IgD-negative memory B cell (primary cell): ENCODE data around the gene ODR4. TPM values are rescaled to one million over a fixed set of nuclear protein-coding genes. Genes with fewer than 3 reads are reported as not detected.
"Not testable (repeated sequence)": the region's sequence is repeated elsewhere in the genome, so short reads cannot be mapped to it uniquely, and the experiment has no call there.

Experiments
- H3K27ac Mint-ChIP-seq, 3 donors: one replicate each; pipeline ENCODE4 v1.8.0; 2020 to 2022; ENCODE audit warnings: mild to moderate bottlenecking in 3 of 3, mixed read lengths in 3 of 3, moderate library complexity in 1 of 3
- H3K27me3 Mint-ChIP-seq: one replicate; pipeline ENCODE4 v1.8.0; 2021; ENCODE audit warnings: mixed read lengths
- H3K36me3 Mint-ChIP-seq: one replicate; pipeline ENCODE4 v1.8.0; 2020; ENCODE audit warnings: mild to moderate bottlenecking, mixed read lengths
- H3K4me1 Mint-ChIP-seq, 3 donors: one replicate each; pipeline ENCODE4 v1.8.0; 2020 to 2022; ENCODE audit warnings: mixed read lengths in 3 of 3, mild to moderate bottlenecking in 1 of 3
- H3K4me3 Mint-ChIP-seq, 4 donors: one replicate each; pipeline ENCODE4 v1.8.0; 2020 to 2022; ENCODE audit warnings: mild to moderate bottlenecking in 4 of 4, mixed read lengths in 4 of 4, moderate library complexity in 3 of 4
- H3K9me3 Mint-ChIP-seq, 3 donors: one replicate each; pipeline ENCODE4 v1.8.0; 2020 to 2021; ENCODE audit warnings: mixed read lengths in 3 of 3, mild to moderate bottlenecking in 1 of 3
- polyA plus RNA-seq: library from polyadenylated mRNA; unstranded; fragments of 300-500 nt; fragmentation: Illumina TruSeq; gene quantifications from one replicate; pipeline ENCODE4 v1.2.3, GENCODE V29; 2021

ODR4 gene
- 6.5 TPM for polyA plus RNA-seq

DNA sequence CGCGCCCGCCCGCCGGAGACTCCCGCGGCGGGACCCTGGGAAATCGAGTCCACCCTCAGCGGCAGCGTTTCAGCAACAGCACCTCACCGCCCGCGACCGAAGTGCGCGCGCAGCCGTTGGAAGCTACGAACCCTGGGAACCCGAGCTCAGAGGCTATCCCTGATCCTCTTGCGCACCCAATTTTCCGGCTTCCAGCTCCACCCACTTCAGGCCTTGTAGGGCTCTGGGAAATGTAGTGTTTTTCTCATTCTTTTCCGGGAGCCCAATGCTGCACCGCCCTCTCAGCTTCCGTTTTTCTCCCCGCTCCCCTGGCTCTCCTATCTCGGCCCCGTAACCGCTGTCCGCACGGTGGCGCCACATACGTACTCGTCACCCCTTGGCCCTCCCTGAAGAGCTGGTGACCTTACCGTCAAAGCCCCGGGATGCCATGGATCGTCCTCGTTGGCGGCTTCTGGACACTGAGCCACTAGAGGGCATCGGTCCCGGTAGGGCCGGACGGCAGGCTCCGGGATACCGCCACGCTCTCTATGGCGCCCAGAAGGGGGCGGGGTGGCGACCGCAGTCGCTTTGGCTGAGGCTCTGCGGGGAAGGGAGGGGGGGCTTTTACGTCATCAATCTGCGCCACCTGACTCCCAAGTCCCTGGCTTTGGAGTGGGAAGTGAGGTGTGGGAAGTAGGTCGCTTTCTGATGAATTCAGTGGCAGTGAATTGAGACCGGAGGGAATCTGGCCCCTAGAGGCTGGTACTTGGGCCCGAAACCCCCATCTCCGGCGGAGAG, at the start of gene ODR4, which contains the start of gene TPR:
TSS of gene ODR4 (plus strand) at position 687 of the 777 bp plus-strand sequence. CDS start 3,948 bp downstream, outside the sequence.
TSS of gene TPR (minus strand) at position 102 of the 777 bp plus-strand sequence. CDS start 225 bp downstream, outside the sequence.
- Mint-ChIP-seq H3K4me3 (peak within 1 kb of the TSS; percentile 94 to 99 (median 96)), H3K36me3 (peaks cover 3% of the 10 kb centered on the region), H3K27me3 (peaks cover 1% of the 10 kb centered on the region), H3K9me3 (no peaks in the 10 kb centered on the region), H3K27ac (peak within 1 kb of the TSS; percentile 92 to 99 (median 98)), H3K4me1 (peaks cover 17 to 34% (median 21%) of the 10 kb centered on the region in 3 donors)

DNA sequence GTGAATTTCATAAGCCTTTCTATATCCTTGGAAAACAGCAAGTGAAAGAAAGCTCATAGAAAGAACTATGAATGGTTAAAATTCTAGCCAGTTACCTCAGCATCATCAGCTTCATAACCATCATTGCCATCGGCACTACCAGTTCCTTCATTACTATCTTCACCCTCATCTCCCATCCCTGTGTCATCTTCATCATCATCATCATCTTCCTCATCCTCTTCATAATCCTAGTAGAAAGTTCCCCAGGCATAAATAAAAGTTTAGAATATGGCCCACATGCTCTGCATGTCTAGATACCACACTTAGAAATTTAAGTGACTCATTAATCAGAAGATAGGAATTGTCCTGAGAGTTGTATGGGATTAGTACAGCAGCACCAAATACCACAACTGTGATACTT, 49.6 kb upstream of the ODR4 start:
- no peak overlapping the region for H3K4me3 Mint-ChIP-seq
- H3K27ac Mint-ChIP-seq, result no peak overlapping the region
- peaks cover 11% of the 10 kb centered on the region for H3K36me3 Mint-ChIP-seq
- no peaks in the 10 kb centered on the region for H3K9me3 Mint-ChIP-seq
- H3K27me3 Mint-ChIP-seq, result no peaks in the 10 kb centered on the region
- H3K4me1 Mint-ChIP-seq, result no peaks in the 10 kb centered on the region

DNA sequence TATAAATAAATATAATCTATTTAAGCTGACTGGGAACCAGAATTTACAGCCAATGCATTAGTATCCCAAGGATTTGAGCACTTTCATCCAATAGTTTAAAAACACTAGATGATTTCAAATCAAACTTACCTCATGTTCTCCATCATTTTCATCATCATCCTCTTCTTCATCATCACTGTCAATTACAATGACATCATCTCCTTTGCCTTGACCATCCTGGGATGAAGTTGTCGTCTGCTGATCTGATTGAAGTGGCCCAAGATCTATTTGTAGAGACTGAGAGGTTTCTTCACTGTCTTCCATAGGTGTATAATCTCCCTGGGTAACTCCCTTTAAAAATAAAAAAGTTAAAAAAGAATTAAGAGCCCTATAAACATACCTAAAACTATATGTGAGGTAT, 48.3 kb upstream of the ODR4 start:
- no peak overlapping the region for H3K27ac Mint-ChIP-seq
- H3K4me1 Mint-ChIP-seq, result no peaks in the 10 kb centered on the region
- no peaks in the 10 kb centered on the region for H3K9me3 Mint-ChIP-seq
- H3K36me3 Mint-ChIP-seq, result peaks cover 6% of the 10 kb centered on the region
- H3K27me3 Mint-ChIP-seq, result no peaks in the 10 kb centered on the region
- no peak overlapping the region for H3K4me3 Mint-ChIP-seq

DNA sequence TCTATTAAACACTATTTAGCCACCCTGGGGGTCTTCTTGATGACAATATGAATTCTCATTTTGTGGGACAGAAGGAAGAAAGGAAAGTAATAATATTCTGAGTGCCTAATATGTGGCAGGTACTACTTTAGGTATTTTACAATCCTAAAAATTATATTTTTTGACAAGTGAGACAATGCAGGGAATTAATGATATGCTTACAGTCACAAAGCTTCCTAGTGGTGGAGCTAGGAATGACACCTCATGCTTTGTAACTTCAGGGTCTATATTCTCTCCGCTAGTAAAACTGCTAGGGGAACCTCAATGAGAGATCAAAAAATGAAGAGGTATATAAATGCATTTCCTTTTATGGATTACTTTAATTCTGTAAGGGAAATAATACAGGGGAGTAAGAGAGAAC, 44.9 kb upstream of the ODR4 start:
- H3K27me3 Mint-ChIP-seq, result no peaks in the 10 kb centered on the region
- no peak overlapping the region for H3K27ac Mint-ChIP-seq

DNA sequence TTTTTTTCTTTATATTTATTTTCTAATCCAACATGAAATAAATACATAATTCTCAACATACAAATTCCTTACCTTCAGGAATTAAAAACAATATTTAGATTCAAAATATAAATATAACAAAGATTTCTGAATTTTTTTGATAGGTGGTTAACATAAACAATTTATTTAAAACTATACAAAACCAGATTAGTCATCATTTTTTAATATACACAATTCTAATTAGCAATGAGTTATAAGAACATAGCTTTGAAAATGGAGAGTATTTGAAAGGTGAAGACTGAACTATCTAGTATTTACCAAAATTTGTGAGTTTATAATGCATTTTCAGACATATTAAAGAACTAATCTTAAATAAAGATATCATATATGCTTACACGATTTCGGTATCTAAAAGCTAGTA, 38.1 kb upstream of the ODR4 start:
- Mint-ChIP-seq H3K36me3 (no peaks in the 10 kb centered on the region), H3K9me3 (no peaks in the 10 kb centered on the region), H3K27me3 (no peaks in the 10 kb centered on the region), H3K27ac (no peak overlapping the region), H3K4me3 (no peak overlapping the region), H3K4me1 (peaks cover 0 to 2% (median 1%) of the 10 kb centered on the region in 3 donors)

More for the DNA sequence above, 44.9 kb upstream of the ODR4 start:
- Mint-ChIP-seq H3K9me3 (no peaks in the 10 kb centered on the region), H3K4me3 (no peak overlapping the region), H3K4me1 (peaks cover 0 to 1% (median 0%) of the 10 kb centered on the region in 3 donors), H3K36me3 (peaks cover 2% of the 10 kb centered on the region)

DNA sequence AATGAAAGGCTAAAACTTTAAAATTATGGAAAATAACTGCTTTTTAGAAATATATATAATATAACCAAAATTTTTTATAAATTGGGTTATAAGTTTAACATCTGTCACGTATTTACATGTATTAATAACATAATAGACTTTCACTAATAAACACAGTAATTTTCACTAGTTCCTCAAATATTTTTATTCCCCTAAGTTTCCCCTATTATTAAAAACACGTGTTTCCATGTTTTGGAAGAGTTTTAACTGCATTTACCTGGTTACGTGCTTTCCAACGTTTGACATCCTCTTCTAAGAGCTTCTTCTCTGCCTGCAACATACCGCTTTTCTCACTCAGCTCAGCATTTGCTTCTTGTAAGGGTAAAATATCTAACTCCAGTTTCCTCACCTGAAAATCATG, 34.9 kb upstream of the ODR4 start:
- H3K4me1 Mint-ChIP-seq, result peaks cover 0 to 2% (median 0%) of the 10 kb centered on the region in 3 donors
- peak overlapping the region in 1 of 3 donors; percentile 46 for H3K27ac Mint-ChIP-seq
- no peaks in the 10 kb centered on the region for H3K27me3 Mint-ChIP-seq
- no peaks in the 10 kb centered on the region for H3K9me3 Mint-ChIP-seq
- no peak overlapping the region for H3K4me3 Mint-ChIP-seq
- no peaks in the 10 kb centered on the region for H3K36me3 Mint-ChIP-seq

DNA sequence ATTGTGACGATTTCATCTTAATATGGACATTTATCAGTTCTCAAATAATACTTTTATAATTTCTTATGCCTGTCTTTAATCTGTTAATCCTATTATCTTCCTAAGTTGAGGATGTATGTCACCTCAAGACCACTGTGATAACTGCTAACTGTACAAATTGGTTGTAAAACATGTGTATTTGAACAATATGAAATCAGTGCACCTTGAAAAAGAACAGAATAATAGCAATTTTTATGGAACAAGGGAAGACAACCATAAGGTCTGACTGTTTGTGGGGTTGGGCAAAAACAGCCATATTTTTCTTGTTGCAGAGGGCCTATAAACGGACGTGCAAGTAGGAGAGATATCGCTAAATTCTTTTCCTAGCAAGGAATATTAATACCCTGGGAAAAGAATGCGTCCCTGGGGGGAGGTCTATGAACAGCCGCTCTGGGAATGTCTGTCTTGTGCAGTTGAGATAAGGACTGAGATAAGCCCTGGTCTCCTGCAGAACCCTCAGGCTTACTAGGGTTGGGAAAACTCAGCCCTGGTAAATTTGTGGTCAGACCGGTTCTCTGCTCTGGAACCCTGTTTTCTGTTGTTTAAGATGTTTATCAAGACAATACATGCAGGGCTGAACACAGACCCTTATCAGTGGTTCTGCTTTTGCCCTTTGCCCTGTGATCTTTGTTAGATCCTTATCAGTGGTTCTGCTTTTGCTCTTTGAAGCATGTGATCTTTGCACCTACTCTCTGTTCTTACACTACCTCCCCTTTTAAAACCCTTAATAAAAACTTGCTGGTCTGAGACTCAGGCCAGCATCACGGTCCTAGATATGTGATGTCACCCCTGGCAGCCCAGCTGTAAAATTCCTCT, 27.6 kb upstream of the ODR4 start:
- H3K9me3 Mint-ChIP-seq, H3K4me1 Mint-ChIP-seq, H3K4me3 Mint-ChIP-seq, H3K36me3 Mint-ChIP-seq, H3K27me3 Mint-ChIP-seq: not testable (repeated sequence)
- H3K27ac Mint-ChIP-seq, result peak overlapping the region in 1 of 3 donors; percentile 83

DNA sequence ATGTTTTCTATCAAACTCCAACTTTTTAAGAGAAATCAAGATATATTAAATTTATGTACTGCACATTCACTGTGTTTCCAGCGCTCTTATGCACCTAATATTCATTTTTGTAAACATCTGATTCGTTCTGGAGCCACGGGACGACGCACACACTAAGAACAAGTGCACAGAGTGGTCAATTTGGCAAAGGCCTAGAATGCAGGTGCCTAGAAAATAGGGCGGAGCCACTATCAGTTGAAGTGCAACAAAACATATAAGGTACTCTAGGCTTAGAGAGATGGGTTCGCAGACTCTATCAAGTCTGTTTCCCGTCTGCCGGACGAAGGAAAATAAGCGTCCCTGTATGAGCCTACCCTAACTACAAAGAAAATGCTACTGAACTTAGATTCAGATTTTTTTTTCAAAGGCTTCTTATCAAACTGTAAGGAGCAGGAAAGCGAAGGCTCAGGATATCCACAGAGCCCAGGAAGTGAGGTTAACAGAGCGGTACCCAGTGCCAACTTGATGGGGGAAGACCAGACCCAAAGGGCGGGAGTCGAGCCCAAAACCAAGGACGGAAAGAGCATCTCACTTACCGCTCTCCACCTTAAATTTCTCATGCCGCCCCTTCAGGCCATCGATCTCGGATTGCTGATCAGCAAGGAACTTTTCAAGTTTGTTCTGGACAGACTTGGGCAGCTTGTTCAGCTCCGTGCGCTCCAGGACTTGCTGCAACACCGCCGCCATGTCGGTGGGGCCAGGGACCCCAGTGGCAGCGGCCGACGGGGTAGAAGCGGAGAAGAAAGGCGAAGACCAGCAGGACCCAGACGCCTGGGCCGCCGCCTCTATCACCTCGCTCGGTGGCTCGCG, 1.1 kb upstream of the ODR4 start:
- Mint-ChIP-seq H3K27me3 (peaks cover 1% of the 10 kb centered on the region), H3K36me3 (peaks cover 2% of the 10 kb centered on the region), H3K27ac (peak overlapping the region; percentile 92 to 99 (median 98)), H3K4me1 (peaks cover 17 to 33% (median 21%) of the 10 kb centered on the region in 3 donors), H3K9me3 (no peaks in the 10 kb centered on the region), H3K4me3 (peak overlapping the region; percentile 94 to 99 (median 96))

DNA sequence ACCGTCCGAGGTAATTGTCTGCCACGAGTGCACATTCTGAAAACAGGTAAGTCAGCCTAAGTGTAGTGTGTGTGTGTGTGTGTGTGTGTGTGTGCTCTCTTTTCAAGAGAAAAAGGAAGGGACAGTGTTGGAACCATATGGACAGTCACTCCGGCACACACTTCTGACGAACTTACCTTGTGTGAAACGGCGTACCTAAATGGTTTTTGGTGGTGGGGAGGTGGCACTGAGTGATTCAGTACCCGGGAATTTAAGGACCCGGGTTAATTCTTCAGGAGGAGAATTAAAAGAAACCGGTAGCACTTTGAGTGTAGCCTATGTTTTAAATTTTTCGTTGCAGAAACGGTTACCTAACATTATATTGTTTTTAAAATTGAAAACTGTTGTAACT, 286 bp downstream of the ODR4 start:
- no peaks in the 10 kb centered on the region for H3K9me3 Mint-ChIP-seq
- peaks cover 17 to 32% (median 21%) of the 10 kb centered on the region in 3 donors for H3K4me1 Mint-ChIP-seq
- peak overlapping the region; percentile 92 to 99 (median 98) for H3K27ac Mint-ChIP-seq
- H3K4me3 Mint-ChIP-seq, result peak overlapping the region; percentile 94 to 99 (median 96)
- H3K36me3 Mint-ChIP-seq, result peaks cover 4% of the 10 kb centered on the region
- peaks cover 1% of the 10 kb centered on the region for H3K27me3 Mint-ChIP-seq

DNA sequence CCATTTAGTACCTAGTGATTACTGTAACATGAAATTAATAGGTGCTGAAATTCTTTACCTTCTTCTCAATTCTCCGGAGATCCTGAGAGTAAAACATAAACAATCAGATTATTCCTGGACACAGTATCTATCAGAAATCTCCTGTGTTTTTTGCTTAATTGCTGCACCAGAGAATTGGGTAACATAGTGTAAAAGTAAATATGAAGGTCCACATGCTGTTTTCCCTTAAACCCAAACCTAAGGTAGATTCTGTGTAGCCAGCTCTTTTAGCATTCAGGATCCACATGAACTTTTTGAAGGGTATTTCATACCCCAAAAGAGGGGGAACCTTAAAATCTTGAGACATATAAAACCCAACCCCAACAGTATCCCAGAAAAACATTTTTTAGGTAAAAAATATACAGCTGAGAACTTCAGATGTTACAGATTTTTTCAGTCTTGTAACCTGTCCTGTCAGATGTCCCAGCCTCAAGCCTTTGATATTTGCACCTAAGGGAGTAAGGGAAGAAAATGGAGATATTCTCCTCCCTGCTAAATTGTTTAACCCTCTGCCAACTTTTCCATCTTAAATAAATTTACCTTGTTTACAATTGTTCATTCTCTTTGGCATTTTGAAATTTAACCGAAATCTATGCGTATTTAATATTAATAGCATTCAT, 11.2 kb downstream of the ODR4 start:
- no peaks in the 10 kb centered on the region for H3K9me3 Mint-ChIP-seq

DNA sequence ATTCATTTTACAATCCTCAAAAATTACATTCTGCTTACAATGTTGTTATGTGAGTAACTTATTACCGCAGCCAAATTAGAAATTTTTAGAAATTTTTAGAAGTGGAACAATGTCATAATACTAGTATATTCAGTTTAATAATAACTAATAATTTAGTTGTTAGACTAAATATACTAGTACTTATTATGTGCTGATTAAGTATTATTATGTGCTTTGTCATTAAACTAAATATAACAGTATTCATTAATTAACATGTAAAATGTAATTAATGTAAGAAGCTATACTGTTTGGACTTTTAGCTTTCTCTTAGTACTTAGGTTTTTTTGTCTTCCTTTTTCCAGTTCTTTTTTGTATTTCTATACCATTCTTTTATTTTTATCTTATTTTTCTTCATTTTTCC, 15.3 kb downstream of the ODR4 start:
- Mint-ChIP-seq H3K36me3 (peaks cover 4% of the 10 kb centered on the region), H3K27me3 (no peaks in the 10 kb centered on the region), H3K27ac (no peak overlapping the region), H3K4me1 (no peaks in the 10 kb centered on the region), H3K9me3 (no peaks in the 10 kb centered on the region), H3K4me3 (no peak overlapping the region)

More for the DNA sequence above, 11.2 kb downstream of the ODR4 start:
- Mint-ChIP-seq H3K4me3 (no peak overlapping the region), H3K27me3 (no peaks in the 10 kb centered on the region), H3K4me1 (no peaks in the 10 kb centered on the region), H3K36me3 (peaks cover 6% of the 10 kb centered on the region), H3K27ac (no peak overlapping the region)

DNA sequence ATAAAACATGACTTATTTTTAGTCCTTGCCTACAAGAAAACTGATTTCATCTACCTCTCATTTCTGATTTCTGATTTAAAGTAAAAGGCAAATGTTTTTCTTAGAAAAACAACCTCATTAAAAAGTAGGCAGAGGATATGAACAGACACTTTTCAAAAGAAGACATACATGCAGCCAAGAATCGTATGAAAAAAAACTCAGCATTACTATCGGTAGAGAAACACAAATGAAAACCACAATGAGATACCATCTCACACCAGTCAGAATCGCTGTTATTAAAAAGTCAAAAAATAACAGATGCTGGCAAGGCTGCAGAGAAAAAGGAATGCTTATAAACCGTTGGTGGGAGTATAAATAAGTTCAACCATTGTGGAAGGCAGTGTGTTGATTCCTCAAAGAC, 16.2 kb downstream of the ODR4 start:
- H3K27me3 Mint-ChIP-seq, result no peaks in the 10 kb centered on the region
- no peak overlapping the region for H3K4me3 Mint-ChIP-seq
- peaks cover 5% of the 10 kb centered on the region for H3K36me3 Mint-ChIP-seq
- no peaks in the 10 kb centered on the region for H3K9me3 Mint-ChIP-seq
- no peaks in the 10 kb centered on the region for H3K4me1 Mint-ChIP-seq
- no peak overlapping the region for H3K27ac Mint-ChIP-seq

DNA sequence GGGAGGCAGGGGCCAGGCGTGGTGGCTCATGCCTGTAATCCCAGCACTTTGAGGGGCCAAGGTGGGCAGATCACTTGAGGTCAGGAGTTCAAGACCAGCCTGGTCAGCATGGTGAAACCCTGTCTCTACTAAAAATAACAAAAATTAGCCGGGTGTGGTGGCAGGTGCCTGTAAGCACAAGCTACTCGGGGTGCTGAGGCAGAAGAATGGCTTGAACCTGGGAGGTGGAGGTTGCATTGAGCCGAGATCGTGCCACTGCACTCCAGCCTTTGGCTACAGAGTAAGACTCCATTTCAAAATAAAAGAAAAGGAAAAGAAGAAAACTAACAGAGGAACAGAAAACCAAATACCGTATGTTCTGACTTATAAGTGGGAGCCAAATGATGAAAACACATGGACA, 17.1 kb downstream of the ODR4 start:
- not testable (repeated sequence) for H3K36me3 Mint-ChIP-seq, H3K9me3 Mint-ChIP-seq, H3K27ac Mint-ChIP-seq, H3K27me3 Mint-ChIP-seq, H3K4me3 Mint-ChIP-seq, H3K4me1 Mint-ChIP-seq

DNA sequence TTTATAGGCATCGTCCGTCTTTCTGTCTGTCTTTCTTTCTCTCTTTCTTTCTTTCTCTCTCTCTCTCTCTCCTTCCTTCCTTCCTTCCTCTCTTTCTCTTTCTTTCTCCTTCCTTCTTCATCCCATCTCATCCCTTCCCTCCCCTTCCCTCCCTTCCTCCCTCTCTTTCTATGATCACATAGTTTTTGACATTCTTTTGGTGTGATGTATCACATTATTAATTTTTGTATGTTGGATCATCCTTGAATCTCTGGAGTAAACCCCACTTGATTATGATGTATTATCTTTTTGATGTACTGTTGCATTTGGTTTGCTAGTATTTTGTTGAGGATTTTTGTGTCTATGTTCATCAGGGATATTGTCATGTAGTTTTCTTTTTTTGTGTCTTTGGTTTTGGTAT, 25.8 kb downstream of the ODR4 start:
- not testable (repeated sequence) for H3K27me3 Mint-ChIP-seq, H3K9me3 Mint-ChIP-seq, H3K27ac Mint-ChIP-seq, H3K4me3 Mint-ChIP-seq, H3K36me3 Mint-ChIP-seq, H3K4me1 Mint-ChIP-seq
